ENCODE results near the gene ERC2. TPM values are rescaled to one million over a fixed set of nuclear protein-coding genes. Genes with fewer than 3 reads are reported as not detected.
A peak's percentile ranks its signal among the peaks of the same experiment; 100 is the strongest.

The ERC2 gene
- total RNA-seq, 2 donors from 2014 or later: 16.1 to 22.8 TPM

- H3K27me3 ChIP-seq (ENCODE audit: control insufficient read depth, insufficient read depth, low read length, poor library complexity, severe bottlenecking): no peaks in the 10 kb centered on the region
- H3K4me3 Mint-ChIP-seq: no peak overlapping the region
- no peak overlapping the region for H3K4me3 ChIP-seq (ENCODE audit: low read length)
- no peak for DNase-seq
- H3K36me3 Mint-ChIP-seq (ENCODE audit: low read depth): no peaks in the 10 kb centered on the region
- H3K27ac Mint-ChIP-seq: peak overlapping the region; percentile 20
- H3K9ac ChIP-seq (ENCODE audit: extremely low read depth, low read length, poor library complexity, severe bottlenecking): no peak overlapping the region
- 92 to 97% methylated on average over 2 of the region's 2 CpGs for WGBS, 2 experiments (ENCODE audit: insufficient coverage in 1 of 2, insufficient read length in 1 of 2)
- no peaks in the 10 kb centered on the region for H3K9me3 ChIP-seq (ENCODE audit: control insufficient read depth, low read length)
- H3K27me3 Mint-ChIP-seq (ENCODE audit: insufficient read depth): no peaks in the 10 kb centered on the region
- no peaks in the 10 kb centered on the region for H3K36me3 ChIP-seq (ENCODE audit: control insufficient read depth, insufficient read depth, low read length)
- peaks cover 3% of the 10 kb centered on the region for H3K4me1 ChIP-seq (ENCODE audit: control insufficient read depth, insufficient read depth, low read length)
- H3K27ac ChIP-seq (ENCODE audit: low read depth, low read length): no peak overlapping the region
- TF ChIP-seq, protein P1, sequence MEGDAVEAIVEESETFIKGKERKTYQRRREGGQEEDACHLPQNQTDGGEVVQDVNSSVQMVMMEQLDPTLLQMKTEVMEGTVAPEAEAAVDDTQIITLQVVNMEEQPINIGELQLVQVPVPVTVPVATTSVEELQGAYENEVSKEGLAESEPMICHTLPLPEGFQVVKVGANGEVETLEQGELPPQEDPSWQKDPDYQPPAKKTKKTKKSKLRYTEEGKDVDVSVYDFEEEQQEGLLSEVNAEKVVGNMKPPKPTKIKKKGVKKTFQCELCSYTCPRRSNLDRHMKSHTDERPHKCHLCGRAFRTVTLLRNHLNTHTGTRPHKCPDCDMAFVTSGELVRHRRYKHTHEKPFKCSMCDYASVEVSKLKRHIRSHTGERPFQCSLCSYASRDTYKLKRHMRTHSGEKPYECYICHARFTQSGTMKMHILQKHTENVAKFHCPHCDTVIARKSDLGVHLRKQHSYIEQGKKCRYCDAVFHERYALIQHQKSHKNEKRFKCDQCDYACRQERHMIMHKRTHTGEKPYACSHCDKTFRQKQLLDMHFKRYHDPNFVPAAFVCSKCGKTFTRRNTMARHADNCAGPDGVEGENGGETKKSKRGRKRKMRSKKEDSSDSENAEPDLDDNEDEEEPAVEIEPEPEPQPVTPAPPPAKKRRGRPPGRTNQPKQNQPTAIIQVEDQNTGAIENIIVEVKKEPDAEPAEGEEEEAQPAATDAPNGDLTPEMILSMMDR (conservative IDR thresholded peaks at IDR 0.05): no peak
- H3K9me3 Mint-ChIP-seq: no peaks in the 10 kb centered on the region
- peaks cover 23% of the 10 kb centered on the region for H3K4me1 Mint-ChIP-seq
Measured at GRCh38 chr3:56339244-56339643, 129.0 kb downstream of the ERC2 start.

DNA sequence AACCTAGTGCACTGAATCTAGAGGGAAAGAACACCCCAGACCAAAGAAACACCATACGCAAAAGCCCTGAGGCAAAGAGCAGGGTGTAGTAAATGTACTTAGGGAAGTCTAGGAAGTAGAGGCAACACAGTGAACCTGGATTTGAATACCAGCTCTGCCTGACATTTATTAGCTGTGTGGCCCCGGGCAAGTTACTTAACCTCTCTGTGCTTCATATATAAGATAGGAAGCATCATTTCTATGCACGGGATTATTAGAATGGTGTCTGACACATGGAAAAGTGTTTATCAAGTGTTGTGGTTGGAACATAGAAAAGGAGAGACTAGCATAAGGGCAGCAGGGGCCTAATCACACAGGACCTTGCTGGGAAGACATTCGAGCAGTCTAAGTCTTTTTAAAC, 132.2 kb downstream of the ERC2 start:
- no peaks in the 10 kb centered on the region for H3K27me3 Mint-ChIP-seq (ENCODE audit: insufficient read depth)
- no peak overlapping the region for H3K27ac Mint-ChIP-seq
- 88 to 100% methylated on average over 2 to 4 of the region's 4 CpGs for WGBS, 2 experiments (ENCODE audit: insufficient coverage in 1 of 2, insufficient read length in 1 of 2)
- no peaks in the 10 kb centered on the region for H3K9me3 Mint-ChIP-seq
- no peak overlapping the region for H3K9ac ChIP-seq (ENCODE audit: extremely low read depth, low read length, poor library complexity, severe bottlenecking)
- H3K4me1 Mint-ChIP-seq: peaks cover 15% of the 10 kb centered on the region
- H3K27ac ChIP-seq (ENCODE audit: low read depth, low read length): no peak overlapping the region
- TF ChIP-seq, protein P1 (conservative IDR thresholded peaks at IDR 0.05): no peak
- no peaks in the 10 kb centered on the region for H3K36me3 ChIP-seq (ENCODE audit: control insufficient read depth, insufficient read depth, low read length)
- no peaks in the 10 kb centered on the region for H3K9me3 ChIP-seq (ENCODE audit: control insufficient read depth, low read length)
- no peak for DNase-seq
- H3K36me3 Mint-ChIP-seq (ENCODE audit: low read depth): no peaks in the 10 kb centered on the region
- H3K27me3 ChIP-seq (ENCODE audit: control insufficient read depth, insufficient read depth, low read length, poor library complexity, severe bottlenecking): no peaks in the 10 kb centered on the region
- H3K4me1 ChIP-seq (ENCODE audit: control insufficient read depth, insufficient read depth, low read length): no peaks in the 10 kb centered on the region
- no peak overlapping the region for H3K4me3 ChIP-seq (ENCODE audit: low read length)
- H3K4me3 Mint-ChIP-seq: no peak overlapping the region

DNA sequence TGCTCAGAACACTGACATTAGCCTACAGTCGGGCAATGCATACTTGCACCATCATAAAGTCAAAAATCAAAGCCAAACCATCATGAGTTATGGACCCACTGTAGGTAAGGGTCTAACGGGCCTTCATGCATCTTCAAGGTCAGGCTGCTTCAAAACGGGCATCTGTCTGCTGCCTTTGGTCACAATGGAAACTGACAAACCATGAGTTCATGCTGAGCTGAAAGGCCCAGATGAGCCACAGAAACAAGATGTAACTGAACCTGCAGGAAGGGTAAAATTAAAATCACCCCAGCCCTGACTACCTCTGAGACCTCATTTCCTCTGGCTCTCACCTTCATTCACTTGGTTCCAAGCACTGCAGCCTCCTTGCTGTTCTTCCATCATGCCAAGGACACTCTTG, 143.8 kb downstream of the ERC2 start:
- Histone ChIP-seq H3K27me3 (ENCODE audit: control insufficient read depth, insufficient read depth, low read length, poor library complexity, severe bottlenecking) (no peaks in the 10 kb centered on the region), H3K9ac (ENCODE audit: extremely low read depth, low read length, poor library complexity, severe bottlenecking) (no peak overlapping the region), H3K36me3 (ENCODE audit: control insufficient read depth, insufficient read depth, low read length) (no peaks in the 10 kb centered on the region), H3K4me3 (ENCODE audit: low read length) (no peak overlapping the region), H3K27ac (ENCODE audit: low read depth, low read length) (no peak overlapping the region), H3K9me3 (ENCODE audit: control insufficient read depth, low read length) (no peaks in the 10 kb centered on the region), H3K4me1 (ENCODE audit: control insufficient read depth, insufficient read depth, low read length) (peaks cover 31% of the 10 kb centered on the region)
- no peaks in the 10 kb centered on the region for H3K27me3 Mint-ChIP-seq (ENCODE audit: insufficient read depth)
- no peak overlapping the region for H3K27ac Mint-ChIP-seq
- no peak overlapping the region for H3K4me3 Mint-ChIP-seq
- peaks cover 2% of the 10 kb centered on the region for H3K36me3 Mint-ChIP-seq (ENCODE audit: low read depth)
- TF ChIP-seq, protein P1 (conservative IDR thresholded peaks at IDR 0.05): no peak
- H3K4me1 Mint-ChIP-seq: peaks cover 52% of the 10 kb centered on the region
- 87 to 90% methylated on average over 3 of the region's 3 CpGs for WGBS, 2 experiments (ENCODE audit: insufficient coverage in 1 of 2, insufficient read length in 1 of 2)
- DNase-seq: no peak
- H3K9me3 Mint-ChIP-seq: no peaks in the 10 kb centered on the region
